ENCODE measurements around the gene HLA-DOA. TPM values are rescaled to one million over a fixed set of nuclear protein-coding genes. Genes with fewer than 3 reads are reported as not detected.
A peak's percentile ranks its signal among the peaks of the same experiment; 100 is the strongest.

HLA-DOA gene
- total RNA-seq, 1 donor from 2014 or later: 0.82 TPM

- no peak for FAIRE-seq
- DNase-seq (ENCODE audit: low spot score in 2 of 2): no peak
Measured at GRCh38 chr6:32980488-32981038, 28.8 kb downstream of the HLA-DOA start.

- DNase-seq (ENCODE audit: low spot score in 2 of 2): no peak
- FAIRE-seq: no peak
Measured at GRCh38 chr6:32979720-32980487, 29.5 kb downstream of the HLA-DOA start.

DNA sequence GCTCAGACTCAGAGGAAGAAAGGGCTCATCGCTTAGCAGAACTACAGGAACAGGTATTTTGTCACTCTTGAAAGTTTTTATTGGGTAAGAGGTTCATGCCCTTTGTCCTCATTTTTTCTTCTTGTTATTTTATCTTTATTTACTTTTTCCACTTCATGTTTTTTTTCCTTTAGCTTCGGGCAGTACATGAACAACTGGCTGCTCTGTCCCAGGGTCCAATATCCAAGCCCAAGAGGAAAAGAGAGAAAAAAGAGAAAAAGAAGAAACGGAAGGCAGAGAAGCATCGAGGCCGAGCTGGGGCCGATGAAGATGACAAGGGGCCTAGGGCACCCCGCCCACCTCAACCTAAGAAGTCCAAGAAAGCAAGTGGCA lies 31.5 kb downstream of the HLA-DOA start:
- DNase-seq (ENCODE audit: low spot score in 2 of 2) (no peak), FAIRE-seq (no peak)

- FAIRE-seq (no peak), DNase-seq (ENCODE audit: low spot score in 2 of 2) (no peak)
Measured at GRCh38 chr6:32977272-32977952, 32.0 kb downstream of the HLA-DOA start.

DNA sequence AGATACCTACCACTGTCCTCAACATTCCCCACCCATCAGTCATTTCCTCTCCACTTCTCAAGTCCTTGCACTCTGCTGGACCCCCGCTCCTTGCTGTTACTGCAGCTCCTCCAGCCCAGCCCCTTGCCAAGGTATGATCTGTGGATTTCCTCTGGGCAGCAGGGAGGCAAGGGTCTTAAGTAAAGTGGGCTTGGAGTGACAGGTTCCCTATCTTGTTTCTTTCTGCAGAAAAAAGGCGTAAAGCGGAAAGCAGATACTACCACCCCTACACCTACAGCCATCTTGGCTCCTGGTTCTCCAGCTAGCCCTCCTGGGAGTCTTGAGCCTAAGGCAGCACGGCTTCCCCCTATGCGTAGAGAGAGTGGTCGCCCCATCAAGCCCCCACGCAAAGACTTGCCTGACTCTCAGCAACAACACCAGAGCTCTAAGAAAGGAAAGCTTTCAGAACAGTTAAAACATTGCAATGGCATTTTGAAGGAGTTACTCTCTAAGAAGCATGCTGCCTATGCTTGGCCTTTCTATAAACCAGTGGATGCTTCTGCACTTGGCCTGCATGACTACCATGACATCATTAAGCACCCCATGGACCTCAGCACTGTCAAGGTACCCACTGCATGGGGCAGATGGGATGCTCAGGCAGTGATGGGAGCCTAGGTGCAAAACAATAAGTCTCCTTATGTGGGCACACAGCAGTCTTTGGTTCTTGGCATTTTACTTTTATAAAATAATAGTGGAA lies 32.9 kb downstream of the HLA-DOA start:
- FAIRE-seq (no peak), DNase-seq (ENCODE audit: low spot score in 2 of 2) (no peak)

GRCh38 chr6:32975886-32976285 lies 33.5 kb downstream of the HLA-DOA start:
- no peak for FAIRE-seq
- DNase-seq (ENCODE audit: low spot score in 2 of 2): no peak

DNA sequence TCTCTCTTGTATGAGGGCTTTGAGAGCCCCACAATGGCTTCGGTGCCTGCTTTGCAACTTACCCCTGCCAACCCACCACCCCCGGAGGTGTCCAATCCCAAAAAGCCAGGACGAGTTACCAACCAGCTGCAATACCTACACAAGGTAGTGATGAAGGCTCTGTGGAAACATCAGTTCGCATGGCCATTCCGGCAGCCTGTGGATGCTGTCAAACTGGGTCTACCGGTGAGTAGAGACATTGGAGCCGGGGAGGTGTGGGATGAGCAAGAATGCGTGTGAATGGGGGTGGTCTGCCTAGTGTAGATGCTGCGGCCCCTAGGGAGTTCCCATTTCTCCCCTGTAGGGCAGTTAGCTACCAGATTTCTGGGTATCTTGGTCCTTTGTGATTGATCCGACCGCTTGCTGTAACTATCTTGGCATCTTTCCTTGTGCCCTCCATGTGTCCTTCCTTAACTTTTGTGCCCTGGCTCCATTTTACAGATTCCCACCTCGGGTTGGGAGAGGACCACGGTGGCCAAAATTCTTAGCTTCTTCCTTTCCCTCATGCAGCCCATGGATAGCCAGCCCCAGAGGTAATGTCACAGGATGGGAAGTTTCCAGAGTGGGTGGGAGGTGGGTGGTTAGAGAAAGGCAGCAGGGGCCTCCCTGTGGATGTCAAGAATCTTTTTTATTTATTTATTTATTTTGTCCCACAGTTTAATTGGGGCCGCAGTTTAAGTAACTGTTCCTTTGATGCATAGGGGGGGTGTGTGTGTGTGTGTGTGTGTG lies 34.7 kb downstream of the HLA-DOA start:
- no peak for FAIRE-seq
- DNase-seq (ENCODE audit: low spot score in 2 of 2): no peak

DNA sequence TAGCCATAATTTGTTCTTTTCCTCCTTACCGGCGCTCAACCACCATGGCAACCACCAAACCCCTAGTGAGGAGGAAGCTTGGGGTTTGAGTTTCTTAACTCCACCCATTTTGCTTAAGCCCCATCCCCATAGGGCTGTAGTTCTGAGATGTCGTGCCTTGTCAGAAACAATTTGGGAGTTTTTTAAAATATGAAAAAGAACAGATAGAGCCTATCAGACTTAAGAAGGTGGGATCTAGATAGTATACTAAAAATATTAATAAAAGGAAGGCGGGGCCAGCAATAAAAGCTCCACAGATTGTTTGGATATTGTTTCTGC lies 35.4 kb downstream of the HLA-DOA start:
- no peak for DNase-seq (ENCODE audit: low spot score in 2 of 2)
- FAIRE-seq: no peak

DNA sequence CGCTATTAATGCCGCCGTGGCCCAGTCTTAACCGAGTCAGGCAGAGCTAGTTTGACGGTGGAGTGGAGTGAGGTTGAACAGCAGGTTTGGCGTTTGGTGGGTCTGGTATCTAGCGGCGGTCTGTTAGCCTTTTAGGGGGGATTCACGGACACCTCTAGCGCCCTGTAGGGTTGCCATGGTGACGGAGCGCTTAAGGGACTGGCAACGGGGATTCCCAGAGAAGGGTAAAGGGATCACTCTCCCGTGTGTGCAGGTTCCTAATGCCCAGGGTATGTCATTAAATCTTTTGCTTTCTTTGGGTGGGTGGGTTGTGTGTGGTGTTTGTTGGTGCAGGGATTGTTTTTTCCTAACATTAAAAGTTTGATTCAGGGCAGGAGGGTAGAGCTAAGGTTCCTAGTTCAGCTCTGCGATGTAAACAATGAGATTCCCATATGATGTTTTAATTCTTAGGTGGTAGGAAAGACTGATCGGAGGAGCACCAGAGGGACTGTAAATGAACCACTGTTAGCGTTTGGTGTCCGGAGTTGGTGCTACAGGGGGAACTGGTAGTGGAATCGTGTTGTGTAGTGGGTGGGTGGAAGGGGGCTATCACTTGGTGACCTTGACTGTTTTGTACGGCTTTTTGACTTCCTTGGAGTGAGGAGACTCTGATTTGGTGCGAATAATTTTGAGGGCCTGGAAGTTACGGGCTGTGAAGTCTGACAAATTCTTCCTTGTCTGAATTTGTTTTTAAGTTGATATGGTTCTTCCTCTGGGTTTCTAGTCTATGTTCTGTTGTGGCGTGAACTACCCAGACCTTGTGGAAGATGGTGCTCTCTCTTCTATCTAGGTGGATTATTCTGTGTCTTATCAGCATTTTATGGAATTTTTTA lies 36.0 kb downstream of the HLA-DOA start:
- DNase-seq (ENCODE audit: low spot score in 2 of 2) (no peak), FAIRE-seq (no peak)

- no peak for FAIRE-seq
- peak in 1 of 2 donors; percentile 56 for DNase-seq (ENCODE audit: low spot score in 2 of 2)
Measured at GRCh38 chr6:32972353-32973143, 36.8 kb downstream of the HLA-DOA start.

DNA sequence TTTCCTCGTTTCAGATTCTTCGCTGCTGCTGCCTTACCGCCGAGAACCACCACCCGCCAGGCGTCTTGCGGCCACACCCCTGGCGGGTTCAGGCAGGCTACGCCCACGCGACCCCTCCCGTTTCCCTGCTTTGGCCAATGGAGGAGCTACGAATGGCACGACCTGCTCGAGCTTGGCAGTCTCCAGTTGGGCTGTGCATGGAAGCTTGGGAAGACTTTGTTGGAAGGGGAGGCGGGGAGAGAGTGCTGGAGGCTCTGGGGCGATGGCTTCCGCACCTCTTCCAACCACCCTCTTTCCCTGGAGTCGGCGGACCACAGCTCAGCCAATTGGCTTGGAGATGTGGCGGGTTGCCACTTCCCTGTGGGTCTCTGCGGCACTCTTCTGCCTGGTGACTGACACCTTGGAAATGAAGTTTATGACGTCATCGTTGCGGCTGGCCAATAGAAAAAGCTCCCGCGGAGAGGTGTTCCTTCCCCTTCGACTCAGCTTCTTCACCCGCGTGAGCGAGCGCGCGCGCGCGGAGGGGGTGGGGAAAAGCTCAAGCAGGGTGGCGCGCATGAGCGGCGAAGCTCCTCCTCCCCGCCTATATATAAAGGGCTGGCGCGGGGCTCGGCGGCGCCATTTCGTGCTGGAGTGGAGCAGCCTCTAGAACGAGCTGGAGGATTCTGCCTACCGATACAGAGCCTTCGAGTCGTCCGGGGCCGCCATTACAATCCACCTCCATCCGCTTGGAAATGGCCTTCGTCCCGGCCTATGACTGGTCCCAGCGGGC lies 37.6 kb downstream of the HLA-DOA start:
- DNase-seq (ENCODE audit: low spot score in 2 of 2): peak; percentile 87 to 91
- peak; percentile 30 for FAIRE-seq

GRCh38 chr6:32971242-32971580 lies 38.2 kb downstream of the HLA-DOA start:
- FAIRE-seq (no peak), DNase-seq (ENCODE audit: low spot score in 2 of 2) (no peak)

- no peak for FAIRE-seq
- peak; percentile 48 to 71 for DNase-seq (ENCODE audit: low spot score in 2 of 2)
Measured at GRCh38 chr6:32970413-32971241, 38.8 kb downstream of the HLA-DOA start.

DNA sequence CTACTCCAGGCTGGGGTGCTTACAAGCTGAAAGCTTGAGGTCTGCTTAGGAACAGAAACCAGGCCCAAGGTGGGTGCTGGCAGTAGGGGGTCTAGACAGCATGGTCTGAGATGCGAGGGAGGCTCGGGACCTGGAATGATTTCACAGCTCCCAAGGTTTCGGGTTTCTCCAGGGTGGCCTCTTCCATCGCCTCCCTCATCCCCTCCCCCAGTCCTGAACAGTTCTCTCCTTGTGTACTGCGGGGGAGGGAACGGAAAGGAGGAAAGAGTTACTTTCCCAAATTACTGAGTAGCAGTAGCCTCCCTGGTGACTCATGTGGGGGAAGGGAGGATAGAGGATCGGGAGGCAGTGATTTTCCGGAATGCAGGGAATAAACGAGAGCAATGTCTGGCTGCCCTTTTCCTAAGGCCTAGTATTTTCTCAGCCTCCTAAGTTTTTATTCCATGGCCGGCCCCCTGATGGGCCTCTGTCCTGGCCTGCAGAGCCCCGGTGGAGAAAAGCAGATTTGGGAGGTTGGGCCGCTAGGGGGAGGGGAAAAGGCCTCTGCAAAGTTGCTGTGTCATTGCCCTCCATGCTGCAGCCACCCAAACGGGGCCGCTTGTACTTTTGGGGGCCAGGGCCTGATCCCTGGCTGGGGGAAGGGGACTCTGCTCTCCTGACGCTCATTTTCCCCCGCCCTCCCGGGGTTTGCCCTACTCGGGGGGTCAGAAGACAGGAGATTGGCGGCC lies 39.5 kb downstream of the HLA-DOA start:
- FAIRE-seq: no peak
- DNase-seq (ENCODE audit: low spot score in 2 of 2): no peak

GRCh38 chr6:32968867-32969684 lies 40.3 kb downstream of the HLA-DOA start:
- no peak for FAIRE-seq
- DNase-seq (ENCODE audit: low spot score in 2 of 2): peak; percentile 74 to 78

Measured in frontal cortex (tissue), 4 donors.